Stimulated activated CD8-positive, alpha-beta memory T cell treated with anti-CD3 and anti-CD28 coated beads, Interleukin-7, amount 100 ng/mL, for 4 hours (primary cell): ENCODE results near the gene CST7.

ENCODE experiments used
- DNase-seq, 2 donors: peaks; one replicate each; pipeline ENCODE4 v3.0.0-alpha.2; 2020; ENCODE audit warnings: low read depth in 2 of 2

Gene CST7

DNA sequence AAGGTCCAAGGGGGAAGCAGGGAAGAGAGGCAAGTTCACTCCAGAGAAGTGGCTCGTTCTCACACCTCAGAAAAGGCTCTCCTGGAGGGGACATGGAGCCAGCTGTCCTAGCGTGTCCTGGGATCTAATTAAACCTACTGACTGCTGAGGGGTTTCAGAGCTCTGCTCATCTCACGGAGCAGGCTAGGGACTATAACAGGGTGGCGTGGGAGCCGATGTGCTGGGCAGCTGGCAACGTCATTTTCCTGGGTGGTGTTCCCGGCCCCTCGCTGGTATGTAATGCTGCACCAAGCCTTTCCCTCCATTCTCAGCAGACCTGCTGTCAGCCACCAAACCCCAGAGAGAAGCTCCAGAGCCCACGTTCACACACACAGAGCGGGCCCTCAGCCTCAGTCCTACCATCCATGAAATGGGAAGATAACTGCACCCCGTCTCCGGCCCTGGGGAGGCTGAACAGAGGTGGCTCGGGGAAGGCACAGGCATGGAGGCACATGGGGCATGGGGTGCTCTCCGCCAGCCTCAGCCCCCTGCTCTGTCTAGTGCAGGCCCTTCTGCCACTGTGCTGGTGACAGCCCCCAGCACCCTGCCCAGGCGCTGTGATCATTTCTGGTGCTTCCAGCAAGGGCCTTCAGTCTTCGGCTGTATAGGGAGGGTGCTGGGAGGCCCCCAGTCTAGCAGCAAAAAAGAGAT is 1.9 kb downstream of the CST7 start:
- no peak for DNase-seq

- DNase-seq: no peak
Observed at GRCh38 chr20:24951536-24952083, 2.5 kb downstream of the CST7 start.

DNA sequence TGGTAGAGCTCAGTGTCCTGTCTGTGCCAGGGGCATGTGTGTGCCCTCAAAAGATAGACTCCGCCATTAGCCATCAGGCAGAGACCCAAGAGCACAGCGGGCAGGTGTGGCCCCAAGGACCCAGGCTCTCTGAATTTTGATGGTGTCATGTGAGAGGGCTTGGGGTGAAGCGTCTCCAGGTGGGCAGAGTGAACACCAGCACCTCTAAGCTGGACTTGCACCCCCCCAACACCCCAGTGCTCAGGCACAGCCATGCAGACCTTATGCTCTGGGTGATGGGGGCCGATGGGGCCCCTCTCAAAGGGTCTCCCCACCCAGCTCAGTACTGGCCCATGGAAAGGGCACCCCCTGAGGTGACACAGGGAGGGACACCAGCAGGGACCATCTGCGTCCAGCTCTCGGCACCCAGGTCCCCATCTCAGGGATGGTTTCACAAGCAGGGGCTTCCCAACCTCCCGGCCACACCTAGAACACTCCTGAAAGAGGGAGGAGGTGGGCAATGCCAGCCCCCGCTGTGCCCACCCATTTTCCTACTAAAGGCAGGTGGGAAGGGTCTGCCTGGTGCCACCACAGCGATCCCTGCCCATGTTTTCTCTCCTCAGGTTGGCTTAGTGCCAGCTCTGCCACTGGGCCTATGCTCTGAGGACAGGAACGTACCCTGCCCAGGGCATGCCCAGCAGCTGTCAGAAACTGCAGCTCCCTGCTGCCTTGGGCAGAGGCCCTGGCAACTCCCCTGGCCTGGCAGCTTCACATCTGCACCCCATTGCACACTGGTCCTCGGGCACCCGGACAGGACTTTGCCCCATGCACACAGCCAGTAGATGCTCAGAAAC is 3.5 kb downstream of the CST7 start:
- DNase-seq: no peak

- DNase-seq: no peak
Observed at GRCh38 chr20:24953209-24953575, 4.1 kb downstream of the CST7 start.

DNA sequence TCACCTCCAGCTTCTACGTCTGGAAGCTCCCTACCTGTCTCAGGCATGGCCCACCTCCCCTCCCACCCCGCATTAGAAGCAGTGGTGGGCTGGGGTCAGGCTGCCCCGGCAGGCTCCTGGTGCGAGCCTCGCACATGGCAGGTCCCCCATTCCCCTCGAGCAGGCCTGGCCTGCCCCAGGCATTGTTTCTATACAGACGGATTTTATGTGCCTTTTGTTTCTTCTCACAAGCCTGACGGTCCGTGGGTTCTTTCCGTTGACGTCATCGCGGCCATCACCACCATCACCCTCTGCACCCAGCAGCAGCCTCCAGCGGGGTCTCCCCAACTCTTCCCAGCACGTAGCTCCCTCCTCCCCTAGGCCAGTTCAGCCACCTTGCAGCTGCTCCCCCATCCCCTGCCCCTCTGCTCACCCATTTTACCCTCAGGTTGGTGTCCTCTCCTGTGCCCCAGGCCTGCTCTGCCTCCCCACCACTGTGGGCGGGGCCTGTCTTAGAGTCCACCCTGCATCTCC is 4.6 kb downstream of the CST7 start:
- peak in 1 of 2 donors; percentile 46 for DNase-seq

DNA sequence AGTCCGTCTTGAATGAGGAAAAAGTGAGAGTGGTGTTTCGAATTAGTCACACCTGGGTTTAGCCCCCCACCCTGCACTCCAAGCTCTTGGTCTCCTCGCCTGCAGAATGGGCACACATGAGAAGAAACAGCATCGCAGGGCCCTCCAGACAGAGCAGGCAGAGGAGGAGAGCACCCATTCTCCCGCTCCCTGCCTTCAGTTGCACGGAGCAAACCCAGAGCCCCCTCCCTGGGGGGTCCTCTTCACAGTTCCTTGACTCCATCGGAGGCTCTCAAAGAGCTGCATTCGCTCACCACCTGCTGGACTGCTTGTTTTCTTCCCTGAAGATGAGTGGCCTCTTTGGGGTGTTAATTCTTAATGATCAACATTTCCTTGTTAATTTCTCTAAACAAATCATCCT is 5.1 kb downstream of the CST7 start:
- DNase-seq: no peak

DNA sequence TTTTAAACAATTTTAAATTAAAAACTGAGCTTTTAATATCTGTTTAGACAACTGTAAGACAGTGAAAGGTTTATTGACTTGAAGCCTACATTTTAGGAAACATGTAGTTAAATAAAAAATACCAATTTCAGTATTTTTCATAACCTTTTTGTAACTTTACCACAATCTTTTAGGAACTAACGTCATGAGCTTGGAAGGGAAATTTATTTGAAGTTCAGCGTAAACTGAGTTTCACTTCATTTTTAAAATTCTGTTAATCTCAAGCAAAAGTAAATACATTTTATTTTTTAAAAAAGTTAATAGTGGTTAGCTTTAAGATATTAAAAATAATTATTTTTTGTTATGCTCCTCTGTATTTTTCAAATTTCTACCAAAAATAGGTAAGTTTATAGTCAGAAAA is 5.5 kb downstream of the CST7 start:
- no peak for DNase-seq

- DNase-seq: no peak
Observed at GRCh38 chr20:24955045-24955444, 6.0 kb downstream of the CST7 start.

- no peak for DNase-seq
Observed at GRCh38 chr20:24956001-24956841, 7.2 kb downstream of the CST7 start.

DNA sequence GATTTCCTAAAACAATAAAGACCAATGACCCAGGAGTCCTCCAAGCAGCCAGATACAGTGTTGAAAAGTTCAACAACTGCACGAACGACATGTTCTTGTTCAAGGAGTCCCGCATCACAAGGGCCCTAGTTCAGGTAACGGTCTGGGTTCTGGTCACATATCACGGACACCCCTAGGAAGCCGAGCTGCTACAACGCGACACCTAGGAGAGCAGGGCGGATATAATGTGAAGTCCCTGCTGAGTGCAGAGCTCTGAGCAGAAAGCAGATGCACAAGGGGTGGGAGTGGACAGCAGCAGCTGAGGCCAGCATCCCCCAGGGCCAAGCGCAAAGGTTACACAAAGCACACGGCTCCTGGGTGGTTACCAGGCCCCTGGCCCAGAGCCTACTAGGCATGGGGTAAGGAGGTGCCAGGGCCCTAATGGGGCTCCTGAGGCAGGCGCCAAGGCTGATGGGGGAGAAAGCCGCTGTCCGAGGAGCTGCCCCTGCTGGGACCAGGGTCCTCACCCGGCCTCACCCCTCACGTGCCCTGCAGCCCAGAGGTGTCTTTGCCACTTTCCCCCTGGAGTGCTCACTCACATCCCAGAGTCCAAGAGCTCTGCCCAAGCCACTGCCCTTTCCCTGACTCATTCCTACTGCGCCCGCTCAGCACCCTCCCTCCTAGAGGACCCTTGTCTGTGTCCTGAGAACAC is 8.4 kb downstream of the CST7 start:
- DNase-seq: no peak

DNA sequence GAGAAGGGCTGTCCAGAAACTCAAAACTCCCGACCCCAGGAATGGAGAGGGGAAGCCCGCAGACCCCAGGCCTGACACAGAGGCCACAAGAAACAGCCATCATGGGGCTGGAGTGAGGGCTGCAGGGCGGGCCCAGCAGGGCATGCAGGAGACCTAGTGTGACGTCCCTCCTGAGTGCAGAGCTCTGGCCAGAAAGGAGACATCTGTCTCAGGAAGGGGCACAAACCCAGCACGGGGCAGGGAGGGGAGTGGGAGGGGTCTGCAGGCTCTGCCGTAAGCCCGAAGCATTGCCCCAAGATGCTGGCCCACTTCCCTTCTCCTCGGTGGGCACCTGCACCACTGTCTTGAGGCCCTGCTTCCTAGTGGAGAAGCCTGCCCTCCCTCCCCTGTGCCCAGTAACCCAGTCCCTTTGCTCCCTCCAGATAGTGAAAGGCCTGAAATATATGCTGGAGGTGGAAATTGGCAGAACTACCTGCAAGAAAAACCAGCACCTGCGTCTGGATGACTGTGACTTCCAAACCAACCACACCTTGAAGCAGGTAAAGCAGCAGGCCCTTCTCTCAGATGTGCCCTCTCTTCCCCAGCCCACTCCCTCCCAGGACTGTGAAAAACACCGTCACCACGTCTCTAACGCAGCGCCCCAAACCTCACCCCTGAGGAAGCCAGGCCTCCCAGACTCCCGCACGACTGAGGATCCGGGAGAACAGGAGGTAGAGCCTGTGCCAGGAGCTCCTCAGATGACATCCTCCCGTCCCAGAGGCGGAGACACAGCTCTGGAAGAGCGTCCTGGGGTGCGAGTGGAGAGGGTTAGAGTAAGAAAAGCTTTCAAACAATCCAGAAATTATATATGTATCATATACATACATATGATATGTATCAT is 9.7 kb downstream of the CST7 start:
- DNase-seq: no peak

GRCh38 chr20:24959591-24960301 is 10.7 kb downstream of the CST7 start:
- no peak for DNase-seq

DNA sequence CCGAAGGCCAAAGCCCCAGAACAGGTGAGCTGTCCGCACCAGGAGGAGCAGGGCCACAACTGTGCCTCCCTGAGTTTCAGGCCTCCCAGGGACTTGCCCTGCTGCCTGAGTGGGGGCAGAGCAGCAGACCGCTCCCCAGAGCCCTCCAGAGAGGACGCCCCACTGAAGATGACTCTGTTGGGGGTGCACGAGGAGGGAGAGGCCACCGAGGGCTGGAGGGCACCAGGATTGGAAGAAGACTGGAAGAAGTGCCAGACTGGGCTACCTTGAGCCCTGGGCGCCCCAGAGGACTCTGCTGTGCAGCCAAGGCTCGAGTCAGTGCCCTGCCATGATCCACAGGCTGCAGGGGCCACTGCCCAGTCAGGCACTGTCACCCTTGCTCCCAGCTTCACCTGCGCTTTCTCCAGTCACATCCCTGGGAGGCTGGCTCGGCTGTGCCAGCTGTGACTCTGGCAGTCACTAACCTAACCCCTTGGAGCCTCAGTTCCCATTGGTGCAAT is 11.3 kb downstream of the CST7 start:
- no peak for DNase-seq

DNA sequence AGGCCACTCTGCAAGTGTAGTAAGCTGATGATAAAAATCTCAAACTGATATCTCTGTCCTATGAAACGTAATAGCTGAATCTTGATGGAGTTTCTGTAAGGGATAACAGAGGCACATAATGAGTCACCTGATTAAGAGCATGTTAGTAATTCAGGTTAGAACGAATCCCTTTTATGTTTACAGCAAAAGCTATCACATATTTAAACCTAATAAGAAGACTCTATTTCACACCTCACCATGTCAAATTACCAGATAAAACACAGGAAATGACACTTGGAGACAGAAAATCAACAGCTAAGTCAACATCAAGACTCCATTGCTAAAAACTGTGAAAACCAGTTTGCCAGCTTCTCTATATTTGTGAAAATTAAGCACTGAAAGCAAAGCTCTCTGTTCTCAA is 11.8 kb downstream of the CST7 start:
- DNase-seq: no peak

- DNase-seq: no peak
Observed at GRCh38 chr20:24961384-24962181, 12.5 kb downstream of the CST7 start.

- no peak for DNase-seq
Observed at GRCh38 chr20:24962182-24962492, 13.1 kb downstream of the CST7 start.

GRCh38 chr20:24962510-24962909 is 13.4 kb downstream of the CST7 start:
- DNase-seq: no peak

DNA sequence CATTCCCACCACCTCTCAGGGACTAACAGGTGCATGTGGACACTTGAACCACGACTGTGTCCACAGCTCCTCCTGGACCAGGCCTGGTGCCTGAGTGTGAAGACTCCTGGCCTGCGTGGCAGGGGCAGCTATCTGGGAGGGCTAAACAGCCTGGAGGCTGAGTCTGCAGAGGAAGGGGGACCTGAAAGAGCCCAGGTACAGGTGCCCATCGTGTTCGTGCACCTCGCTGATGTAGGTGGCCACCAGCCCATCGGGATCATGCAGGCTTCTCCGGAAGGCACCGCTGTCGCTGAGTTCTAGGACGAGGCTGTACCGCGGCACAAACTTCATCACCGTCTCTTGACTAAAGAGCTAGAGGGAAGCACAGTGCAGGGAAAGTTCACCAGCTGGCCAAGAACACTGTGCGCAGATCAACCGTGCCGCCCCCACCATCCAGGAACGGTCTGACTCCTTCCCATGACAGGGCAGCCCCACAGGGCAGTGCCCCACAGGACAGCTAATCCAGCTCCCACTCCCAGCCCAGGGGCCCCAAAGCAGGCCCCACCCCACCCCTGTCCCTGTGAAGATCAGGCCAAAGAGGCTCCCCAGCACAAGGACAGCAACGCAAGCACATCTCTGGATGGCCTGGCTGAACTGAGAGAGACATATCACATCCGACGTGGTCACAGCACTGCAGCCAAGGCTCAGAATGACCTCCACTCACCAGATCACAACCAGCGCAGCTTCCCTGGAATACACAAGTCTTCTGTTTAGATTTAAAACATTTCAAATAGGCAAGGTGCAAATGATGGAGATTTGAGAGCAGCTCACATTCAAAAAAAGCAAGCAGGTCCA is 14.8 kb downstream of the CST7 start:
- DNase-seq: no peak
